ENCODE measurements around the gene RNU2-63P. TPM values are rescaled to one million over a fixed set of nuclear protein-coding genes. Genes with fewer than 3 reads are reported as not detected.
A peak's percentile ranks its signal among the peaks of the same experiment; 100 is the strongest.
"Not testable (repeated sequence)": the region's sequence is repeated elsewhere in the genome, so short reads cannot be mapped to it uniquely, and the experiment has no call there.

Gene RNU2-63P
- total and polyA plus RNA-seq, 7 donors: not detected

- Histone ChIP-seq H3K27ac (no peak overlapping the region), H3K9me3 (no peaks in the 10 kb centered on the region), H3K4me3 (no peak overlapping the region), H3K27me3 (no peaks in the 10 kb centered on the region), H3K4me1 (no peaks in the 10 kb centered on the region), H3K36me3 (peaks cover 6 to 36% (median 9%) of the 10 kb centered on the region in 4 donors)
- intact Hi-C loops (cut with DNase I): no loop called here
- WGBS, 2 donors: 82 to 94% methylated on average over 6 of the region's 6 CpGs
- TF ChIP-seq EP300 (IDR thresholded peaks at IDR 0.05) (no peak), POLR2A (IDR thresholded peaks at IDR 0.05) (no peak)
- no peak for DNase-seq
These were observed 8.2 kb upstream of the RNU2-63P start for GRCh38 chr2:88024509-88024908.

DNA sequence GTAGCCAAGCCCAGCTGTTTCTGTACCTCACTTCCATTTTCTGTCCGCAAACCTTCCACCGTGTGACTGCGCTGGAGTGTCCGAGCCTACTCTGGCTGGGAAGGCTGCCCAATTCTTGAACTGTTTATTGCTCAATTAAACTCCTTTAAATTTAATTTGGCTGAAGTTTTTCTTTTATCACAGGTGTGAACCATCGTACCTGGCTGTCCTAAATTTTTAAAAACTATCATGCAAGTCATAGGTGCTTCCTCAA is 6.2 kb upstream of the RNU2-63P start:
- Histone ChIP-seq H3K36me3 (peaks cover 0 to 17% (median 2%) of the 10 kb centered on the region in 4 donors), H3K4me3 (no peak overlapping the region), H3K9me3 (no peaks in the 10 kb centered on the region), H3K27ac (no peak overlapping the region), H3K4me1 (no peaks in the 10 kb centered on the region), H3K27me3 (no peaks in the 10 kb centered on the region)
- intact Hi-C loops (cut with DNase I): no loop called here
- no peak for TF ChIP-seq EP300 (IDR thresholded peaks at IDR 0.05)
- no peak for TF ChIP-seq POLR2AphosphoS5 (IDR thresholded peaks at IDR 0.05)
- no peak for TF ChIP-seq POLR2A (IDR thresholded peaks at IDR 0.05)
- TF ChIP-seq, protein P1, sequence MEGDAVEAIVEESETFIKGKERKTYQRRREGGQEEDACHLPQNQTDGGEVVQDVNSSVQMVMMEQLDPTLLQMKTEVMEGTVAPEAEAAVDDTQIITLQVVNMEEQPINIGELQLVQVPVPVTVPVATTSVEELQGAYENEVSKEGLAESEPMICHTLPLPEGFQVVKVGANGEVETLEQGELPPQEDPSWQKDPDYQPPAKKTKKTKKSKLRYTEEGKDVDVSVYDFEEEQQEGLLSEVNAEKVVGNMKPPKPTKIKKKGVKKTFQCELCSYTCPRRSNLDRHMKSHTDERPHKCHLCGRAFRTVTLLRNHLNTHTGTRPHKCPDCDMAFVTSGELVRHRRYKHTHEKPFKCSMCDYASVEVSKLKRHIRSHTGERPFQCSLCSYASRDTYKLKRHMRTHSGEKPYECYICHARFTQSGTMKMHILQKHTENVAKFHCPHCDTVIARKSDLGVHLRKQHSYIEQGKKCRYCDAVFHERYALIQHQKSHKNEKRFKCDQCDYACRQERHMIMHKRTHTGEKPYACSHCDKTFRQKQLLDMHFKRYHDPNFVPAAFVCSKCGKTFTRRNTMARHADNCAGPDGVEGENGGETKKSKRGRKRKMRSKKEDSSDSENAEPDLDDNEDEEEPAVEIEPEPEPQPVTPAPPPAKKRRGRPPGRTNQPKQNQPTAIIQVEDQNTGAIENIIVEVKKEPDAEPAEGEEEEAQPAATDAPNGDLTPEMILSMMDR (IDR thresholded peaks at IDR 0.05): no peak
- WGBS, 2 donors: 20 to 67% methylated on average over 5 of the region's 5 CpGs
- no peak for DNase-seq

DNA sequence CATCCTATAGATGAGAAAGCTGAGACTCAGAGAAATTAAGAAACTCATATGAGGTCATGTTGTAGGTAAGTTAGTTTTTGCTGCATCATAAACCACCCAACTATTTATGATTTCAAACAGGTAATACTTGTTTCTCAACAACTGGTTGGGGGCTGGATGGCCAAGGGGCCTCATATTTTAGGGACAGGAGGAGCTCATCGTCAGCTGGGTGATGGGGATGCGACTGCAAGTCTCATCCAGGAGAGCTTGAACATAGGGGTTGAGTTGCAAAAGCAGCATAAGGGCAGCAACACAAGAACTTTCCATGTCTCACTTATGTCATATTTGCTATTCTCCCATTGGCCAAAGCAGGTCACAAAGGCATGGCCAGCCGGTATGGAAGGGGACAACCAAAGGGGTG is 3.6 kb upstream of the RNU2-63P start:
- H3K9me3 ChIP-seq: no peaks in the 10 kb centered on the region
- intact Hi-C loops (cut with DNase I): no loop called here
- H3K27ac ChIP-seq: no peak overlapping the region
- no peaks in the 10 kb centered on the region for H3K36me3 ChIP-seq
- H3K4me3 ChIP-seq: no peak overlapping the region
- H3K27me3 ChIP-seq: no peaks in the 10 kb centered on the region
- WGBS, 2 donors: 81 to 86% methylated on average over 3 of the region's 3 CpGs
- TF ChIP-seq EP300 (IDR thresholded peaks at IDR 0.05) (no peak), POLR2A (IDR thresholded peaks at IDR 0.05) (no peak), POLR2AphosphoS5 (IDR thresholded peaks at IDR 0.05) (no peak)
- TF ChIP-seq, protein P1 (IDR thresholded peaks at IDR 0.05): no peak
- DNase-seq: no peak
- H3K4me1 ChIP-seq: peaks cover 0 to 9% (median 4%) of the 10 kb centered on the region in 4 donors

DNA sequence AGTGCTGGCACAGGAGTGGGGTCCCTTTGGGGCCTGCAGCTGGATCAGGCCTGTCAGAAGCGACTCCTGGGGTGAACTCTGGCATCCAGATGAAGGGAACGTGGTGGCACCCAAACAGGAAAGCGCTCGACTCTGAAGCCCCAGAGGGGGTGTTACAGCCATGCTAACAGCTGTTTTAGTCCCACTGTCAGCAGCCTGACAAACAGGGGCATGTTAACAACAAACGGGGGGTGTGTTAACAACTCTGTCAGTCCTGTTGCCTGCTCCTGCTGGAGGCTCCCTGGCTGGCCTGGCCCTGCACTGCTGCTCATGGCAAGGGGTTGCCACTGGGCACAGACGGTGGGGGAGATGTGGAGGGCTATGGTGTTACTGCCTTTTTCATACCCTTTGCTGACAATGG is 2.6 kb upstream of the RNU2-63P start:
- no peaks in the 10 kb centered on the region for H3K36me3 ChIP-seq
- no peak overlapping the region for H3K27ac ChIP-seq
- intact Hi-C loops (cut with DNase I): no loop called here
- H3K9me3 ChIP-seq: no peaks in the 10 kb centered on the region
- WGBS, 2 donors: 93 to 94% methylated on average over 6 of the region's 6 CpGs
- no peak for DNase-seq
- H3K4me3 ChIP-seq: no peak overlapping the region
- TF ChIP-seq, protein P1 (IDR thresholded peaks at IDR 0.05): no peak
- TF ChIP-seq POLR2AphosphoS5 (IDR thresholded peaks at IDR 0.05): no peak
- no peak for TF ChIP-seq EP300 (IDR thresholded peaks at IDR 0.05)
- no peak for TF ChIP-seq POLR2A (IDR thresholded peaks at IDR 0.05)
- peaks cover 0 to 9% (median 4%) of the 10 kb centered on the region in 4 donors for H3K4me1 ChIP-seq
- H3K27me3 ChIP-seq: no peaks in the 10 kb centered on the region

- DNase-seq; H3K27me3 ChIP-seq; H3K36me3 ChIP-seq; H3K9me3 ChIP-seq; intact Hi-C loops (cut with DNase I); H3K27ac ChIP-seq; H3K4me1 ChIP-seq; H3K4me3 ChIP-seq: not testable (repeated sequence)
- 86 to 90% methylated on average over 11 of the region's 11 CpGs for WGBS, 2 donors
These were observed 1.9 kb upstream of the RNU2-63P start for GRCh38 chr2:88018077-88018805.

- intact Hi-C loops (cut with DNase I); H3K4me3 ChIP-seq: not testable (repeated sequence)
- WGBS, 2 donors: 80 to 88% methylated on average over 2 of the region's 2 CpGs
These were observed 1.4 kb upstream of the RNU2-63P start for GRCh38 chr2:88017780-88018038.

More at GRCh38 chr2:88017780-88018038, 1.4 kb upstream of the RNU2-63P start:
- H3K27me3 ChIP-seq, H3K4me1 ChIP-seq, H3K9me3 ChIP-seq, DNase-seq, H3K36me3 ChIP-seq: not testable (repeated sequence)
- peak overlapping the region in 2 of 4 donors; percentile 60 to 65 for H3K27ac ChIP-seq
